HG02642 (cell line): ENCODE data around the gene GPANK1.

Source experiments
- ATAC-seq: cut with Tn5 transposase; IDR thresholded peaks from one replicate; pipeline ENCODE4 v1.9.1; 2021; ENCODE audit warnings: mild to moderate bottlenecking; ENCODE audit not compliant: unreplicated experiment, poor library complexity

Gene GPANK1

GRCh38 chr6:31622684-31623091, 42.1 kb downstream of the GPANK1 start:
- ATAC-seq = no peak

- no peak for ATAC-seq
Observed at GRCh38 chr6:31621991-31622390, 42.8 kb downstream of the GPANK1 start.

GRCh38 chr6:31621320-31621939, 43.4 kb downstream of the GPANK1 start:
- no peak for ATAC-seq

GRCh38 chr6:31620586-31621319, 44.0 kb downstream of the GPANK1 start, which contains the start of gene PRRC2A:
TSS of gene PRRC2A (plus strand) at chr6:31620715. CDS start at chr6:31622790, 2,075 bp downstream.
- ATAC-seq = peak; percentile 60

GRCh38 chr6:31619805-31620585, 44.8 kb downstream of the GPANK1 start:
- peak; percentile 85 for ATAC-seq

- no peak for ATAC-seq
Observed at GRCh38 chr6:31617010-31617409, 47.8 kb downstream of the GPANK1 start.

GRCh38 chr6:31615748-31616147, 49.0 kb downstream of the GPANK1 start:
- no peak for ATAC-seq

GRCh38 chr6:31614684-31615578, 49.9 kb downstream of the GPANK1 start, which contains the start of gene AIF1:
TSS of gene AIF1 (plus strand) at chr6:31615234. CDS start at chr6:31615330, 96 bp downstream.
- no peak for ATAC-seq

- no peak for ATAC-seq
Observed at GRCh38 chr6:31614075-31614619, 50.6 kb downstream of the GPANK1 start.
